Astrocyte of the spinal cord (primary cell): ENCODE results near the gene CCDC34.
"Not testable (repeated sequence)": the region's sequence is repeated elsewhere in the genome, so short reads cannot be mapped to it uniquely, and the experiment has no call there.

ENCODE experiments used
- DNase-seq: peaks from one replicate; pipeline ENCODE4 v3.0.0; 2011; ENCODE audit warnings: low read depth, low spot score
- H3K4me3 ChIP-seq: 2 replicates; pipeline ENCODE4 v1.5.1; 2011; ENCODE audit warnings: low read depth, mild to moderate bottlenecking, low read length, moderate library complexity
- CTCF ChIP-seq: IDR thresholded peaks from 2 replicates; pipeline ENCODE4 v1.5.1; 2012; ENCODE audit warnings: low read depth, mild to moderate bottlenecking, low read length, inconsistent platforms
- in situ Hi-C: cut with HindIII; loops from 2 replicates; pipeline ENCODE4 v1.10.0; 2017; ENCODE audit warnings: low sequenced_read_pairs

The CCDC34 gene

DNA sequence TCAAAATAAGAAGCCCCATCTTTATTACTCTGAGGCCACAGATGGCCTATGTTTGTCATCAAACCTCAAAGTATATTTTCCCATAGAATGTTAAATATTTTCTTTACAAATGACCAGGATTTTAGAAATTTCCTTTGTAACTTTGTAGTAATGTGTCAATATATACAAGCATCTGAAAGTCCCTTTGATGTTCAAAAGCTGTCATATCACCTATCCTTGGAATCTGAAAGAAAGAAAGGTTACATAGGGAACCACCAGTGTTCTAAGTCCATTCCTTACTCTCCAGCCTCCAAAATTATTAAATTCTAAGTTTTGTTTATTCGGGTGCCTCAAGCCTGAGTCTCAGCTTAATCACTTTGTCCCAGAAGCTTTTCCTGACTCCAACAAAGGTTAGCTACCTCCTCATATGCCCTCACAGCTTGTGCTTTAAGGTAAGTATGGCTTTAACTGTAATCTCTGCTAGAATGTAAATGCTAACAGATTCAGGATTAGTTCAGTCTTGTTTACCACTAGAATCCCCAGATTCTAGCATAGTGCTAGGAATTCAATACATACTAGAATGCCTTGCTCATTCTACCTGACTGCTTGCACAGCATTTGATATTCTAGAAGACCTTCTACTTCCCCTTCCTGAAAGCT, 32.3 kb downstream of the CCDC34 start:
- in situ Hi-C loops: no loop called here
- no peak overlapping the region for H3K4me3 ChIP-seq
- TF ChIP-seq CTCF: no peak
- no peak for DNase-seq

DNA sequence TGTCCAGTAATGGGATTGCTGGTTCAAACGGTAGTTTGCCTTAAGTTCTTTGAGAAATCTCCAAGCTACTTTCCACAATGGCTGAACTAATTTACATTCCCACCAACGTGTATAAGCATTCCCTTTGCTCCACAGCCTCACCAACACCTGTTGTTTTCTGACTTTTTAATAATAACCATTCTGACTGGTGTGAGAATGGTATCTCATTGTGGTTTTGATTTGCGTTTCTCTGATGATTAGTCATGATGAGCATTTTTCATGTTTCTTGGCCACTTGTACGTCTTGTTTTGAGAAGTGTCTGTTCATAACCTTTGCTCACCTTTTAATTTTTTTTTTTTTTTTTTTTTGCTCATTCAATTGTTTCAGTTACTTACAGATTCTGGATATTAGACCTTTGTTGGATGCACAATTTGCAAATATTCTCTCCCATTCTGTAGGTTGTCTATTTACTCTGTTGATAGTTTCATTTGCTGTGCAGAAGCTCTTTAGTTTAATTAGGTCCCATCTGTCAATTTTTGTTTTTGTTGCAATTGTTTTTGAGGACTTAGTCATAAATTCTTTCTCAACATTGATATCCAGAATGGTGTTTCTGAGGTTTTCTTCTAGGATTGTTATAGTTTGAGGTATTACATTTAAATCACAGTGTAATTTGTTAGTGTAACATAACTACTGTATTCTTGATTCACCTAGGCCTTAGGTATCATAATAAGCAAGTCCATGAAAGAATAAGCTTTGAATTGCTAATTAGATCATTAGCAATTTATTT, 33.0 kb downstream of the CCDC34 start:
- DNase-seq: no peak
- TF ChIP-seq CTCF: no peak
- no peak overlapping the region for H3K4me3 ChIP-seq
- in situ Hi-C loops: no loop called here

DNA sequence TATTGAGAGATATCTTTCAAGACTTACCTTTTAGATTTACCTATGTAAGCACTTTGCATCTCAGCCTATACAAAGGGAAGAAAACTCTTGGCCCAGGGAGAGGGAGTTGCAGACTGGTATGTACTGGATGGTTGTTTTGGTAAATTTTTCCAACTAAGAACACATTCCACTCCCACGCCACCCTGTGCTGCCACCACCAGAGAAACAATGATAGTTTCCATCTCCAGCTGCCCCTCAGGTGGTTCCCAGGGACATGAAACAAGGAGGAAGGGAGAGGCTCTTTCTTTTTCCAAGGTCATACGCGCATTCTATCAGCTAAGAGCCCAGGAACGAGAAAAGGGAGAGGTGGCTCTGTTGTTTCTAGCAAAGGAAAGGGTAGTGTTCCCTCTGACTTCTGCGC, 34.4 kb downstream of the CCDC34 start:
- DNase-seq: no peak
- in situ Hi-C loops: no loop called here
- no peak overlapping the region for H3K4me3 ChIP-seq
- no peak for TF ChIP-seq CTCF

GRCh38 chr11:27327064-27327463, 36.0 kb downstream of the CCDC34 start:
- in situ Hi-C loops, H3K4me3 ChIP-seq, DNase-seq: not testable (repeated sequence)

DNA sequence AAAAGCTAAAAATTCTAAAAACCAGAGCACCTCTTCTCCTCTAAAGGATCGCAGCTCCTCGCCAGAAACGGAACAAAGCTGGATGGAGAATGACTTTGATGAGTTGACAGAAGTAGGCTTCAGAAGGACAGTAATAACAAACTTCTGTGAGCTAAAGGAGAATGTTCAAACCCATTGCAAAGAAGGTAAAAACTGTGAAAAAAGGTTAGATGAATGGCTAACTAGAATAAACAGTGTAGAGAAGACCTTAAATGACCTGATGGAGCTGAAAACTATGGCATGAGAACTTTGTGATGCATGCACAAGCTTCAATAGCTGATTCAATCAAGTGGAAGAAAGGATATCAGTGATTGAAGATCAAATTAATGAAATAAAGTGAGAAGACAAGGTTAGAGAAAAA, 40.8 kb downstream of the CCDC34 start:
- DNase-seq, in situ Hi-C loops, H3K4me3 ChIP-seq: not testable (repeated sequence)

- DNase-seq, H3K4me3 ChIP-seq, in situ Hi-C loops: not testable (repeated sequence)
Observed at GRCh38 chr11:27321340-27321739, 41.7 kb downstream of the CCDC34 start.

DNA sequence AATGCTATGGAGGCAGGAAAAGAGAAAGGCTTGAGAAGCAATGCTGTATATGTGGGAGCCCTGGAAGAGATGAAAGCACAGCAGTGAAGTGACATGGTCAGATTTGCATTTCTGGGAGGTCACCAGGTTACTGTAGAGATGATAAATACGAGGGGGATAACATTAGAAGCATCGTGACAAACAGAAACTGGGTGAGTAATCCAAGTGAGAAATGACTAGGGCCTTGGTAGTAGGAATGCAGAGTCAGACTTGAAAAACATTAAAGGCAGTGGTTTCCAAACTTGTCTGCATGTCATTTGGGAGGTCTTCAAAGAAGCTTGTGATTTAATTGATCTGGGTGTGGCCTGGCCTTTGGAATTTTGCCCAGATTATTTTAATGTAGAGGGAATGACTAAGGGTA, 43.9 kb downstream of the CCDC34 start:
- no peak for TF ChIP-seq CTCF
- peak; percentile 65 for DNase-seq
- no peak overlapping the region for H3K4me3 ChIP-seq
- in situ Hi-C loops: no loop called here

- in situ Hi-C loops: no loop called here
- no peak for TF ChIP-seq CTCF
- no peak overlapping the region for H3K4me3 ChIP-seq
- DNase-seq: peak; percentile 67
Observed at GRCh38 chr11:27317751-27318150, 45.3 kb downstream of the CCDC34 start.
